Gastrocnemius medialis (tissue), 4 donors: ENCODE measurements around the gene FFAR4. TPM values are rescaled to one million over a fixed set of nuclear protein-coding genes. Genes with fewer than 3 reads are reported as not detected.
"Not testable (repeated sequence)": the region's sequence is repeated elsewhere in the genome, so short reads cannot be mapped to it uniquely, and the experiment has no call there.

ENCODE experiments used
- ATAC-seq, 2 donors: fragments of 150-250 bp; one replicate each; pipeline ENCODE4 v1.9.1; 2016
- DNase-seq, 2 donors: peaks; one replicate each; pipeline ENCODE4 v3.0.0-alpha.2; 2019
- H3K27ac ChIP-seq, 4 donors: fragments of 200-600 bp; sonication (generic); 1 replicate in 1 of 4; 2 replicates in 3 of 4; pipeline ENCODE4 v1.5.1; 2016 to 2018; ENCODE audit warnings: mild to moderate bottlenecking in 2 of 4, moderate library complexity in 1 of 4
- H3K27me3 ChIP-seq, 3 donors: fragments of 200-600 bp; sonication (generic) in 2 of 3; 1 replicate in 1 of 3; 2 replicates in 2 of 3; pipeline versions ENCODE4 v1.5.1 to v1.6.0; 2016 to 2019; ENCODE audit warnings: mild to moderate bottlenecking in 1 of 3, moderate library complexity in 1 of 3
- H3K36me3 ChIP-seq, 2 donors: fragments of 200-600 bp; sonication (generic) in 1 of 2; one replicate each; pipeline ENCODE4 v1.5.1; 2017 to 2018
- H3K4me1 ChIP-seq, 2 donors: fragments of 200-600 bp; sonication (generic) in 1 of 2; one replicate each; pipeline ENCODE4 v1.5.1; 2016 to 2017; ENCODE audit warnings: mild to moderate bottlenecking in 2 of 2
- H3K4me3 ChIP-seq, 4 donors: fragments of 200-600 bp; sonication (generic) in 3 of 4; 1 replicate in 1 of 4; 2 replicates in 3 of 4; pipeline ENCODE4 v1.5.1; 2016 to 2019; ENCODE audit warnings: mild to moderate bottlenecking in 2 of 4
- H3K9me3 ChIP-seq, 3 donors: fragments of 200-600 bp; sonication (generic) in 2 of 3; 1 replicate in 1 of 3; 2 replicates in 2 of 3; pipeline ENCODE4 v1.5.1; 2016 to 2019
- CTCF ChIP-seq, 5 experiments: fragments of 450-650 bp in 3 of 5; fragments of 200-600 bp in 2 of 5; sonication (generic) in 2 of 5; IDR thresholded peaks in 4 of 5; conservative IDR thresholded peaks in 1 of 5; 1 replicate in 4 of 5; 2 replicates in 1 of 5; pipeline ENCODE4 v1.5.1; 2016 to 2019; ENCODE audit warnings: antibody characterized with exemption in 5 of 5, mild to moderate bottlenecking in 3 of 5, moderate library complexity in 3 of 5
- POLR2A ChIP-seq, 2 donors: fragments of 450-650 bp; IDR thresholded peaks; one replicate each; pipeline ENCODE4 v1.6.1; 2017; ENCODE audit warnings: antibody characterized with exemption in 2 of 2, mild to moderate bottlenecking in 2 of 2, moderate library complexity in 2 of 2
- in situ Hi-C, 4 donors: fragments of 200-750 bp; cut with MboI; loops; one replicate each; pipeline versions ENCODE4 v1.15.0 to v1.8.0; 2017; ENCODE audit warnings: low sequenced_read_pairs in 4 of 4
- intact Hi-C: fragments of 100-400 bp; cut with DNase I; formaldehyde crosslinking; loops from one replicate; pipeline ENCODE4 v1.15.1; 2023; ENCODE audit warnings: low total_unique reads
- total RNA-seq, 4 donors: library from RNA; depleted of rRNA; stranded (reverse); fragments of >200 nt; gene quantifications; one replicate each; pipeline versions ENCODE4 v1.1.0 to v1.2.3, GENCODE V29; 2016

The FFAR4 gene
- total RNA-seq, 4 donors from 2014 or later: 0.10 to 0.17 TPM; not detected in 2

- no peak overlapping the region for H3K27ac ChIP-seq
- no peak for TF ChIP-seq POLR2A (IDR thresholded peaks at IDR 0.05)
- peak; percentile 23 to 65 (median 37) for TF ChIP-seq CTCF (IDR thresholded peaks at IDR 0.05 in 4 of 5, conservative IDR thresholded peaks at IDR 0.05 in 1 of 5)
- ATAC-seq: peak; percentile 74 to 82
- DNase-seq: peak in 1 of 2 donors; percentile 22
- H3K27me3 ChIP-seq: no peaks in the 10 kb centered on the region
- H3K9me3 ChIP-seq: no peaks in the 10 kb centered on the region
- in situ Hi-C loops: loop anchor here in 1 of 4 donors (10.0 kb wide), 1 partner anchor 133 kb away; no protein-coding TSS in a partner anchor
- H3K4me1 ChIP-seq: no peaks in the 10 kb centered on the region
- no peaks in the 10 kb centered on the region for H3K36me3 ChIP-seq
- intact Hi-C loops: no loop called here
- peak overlapping the region in 2 of 4 donors; percentile 17 to 40 for H3K4me3 ChIP-seq
These were observed 24.8 kb upstream of the FFAR4 start for GRCh38 chr10:93541402-93542357.

- no peaks in the 10 kb centered on the region for H3K27me3 ChIP-seq
- in situ Hi-C loops (loop anchor here in 1 of 4 donors (10.0 kb wide), 1 partner anchor 132 kb away; no protein-coding TSS in a partner anchor), intact Hi-C loops (no loop called here)
- H3K4me3 ChIP-seq: peak overlapping the region in 2 of 4 donors; percentile 17 to 40
- ATAC-seq (peak; percentile 36 to 47), DNase-seq (no peak)
- H3K27ac ChIP-seq: no peak overlapping the region
- no peaks in the 10 kb centered on the region for H3K36me3 ChIP-seq
- no peak for TF ChIP-seq POLR2A (IDR thresholded peaks at IDR 0.05)
- peak in 1 of 5 experiments; percentile 1 for TF ChIP-seq CTCF (IDR thresholded peaks at IDR 0.05 in 4 of 5, conservative IDR thresholded peaks at IDR 0.05 in 1 of 5)
- H3K9me3 ChIP-seq: no peaks in the 10 kb centered on the region
- H3K4me1 ChIP-seq: no peaks in the 10 kb centered on the region
These were observed 24.1 kb upstream of the FFAR4 start for GRCh38 chr10:93542358-93542791.

- in situ Hi-C loops: loop anchor here in 1 of 4 donors (10.0 kb wide), 1 partner anchor 128 kb away; no protein-coding TSS in a partner anchor
- H3K4me3 ChIP-seq, ATAC-seq, H3K36me3 ChIP-seq, H3K27me3 ChIP-seq, H3K4me1 ChIP-seq, DNase-seq, intact Hi-C loops, H3K9me3 ChIP-seq, H3K27ac ChIP-seq: not testable (repeated sequence)
These were observed 19.5 kb upstream of the FFAR4 start for GRCh38 chr10:93546995-93547394.

- no peak for TF ChIP-seq CTCF (IDR thresholded peaks at IDR 0.05 in 4 of 5, conservative IDR thresholded peaks at IDR 0.05 in 1 of 5)
- no peak for TF ChIP-seq POLR2A (IDR thresholded peaks at IDR 0.05)
- DNase-seq: no peak
- no peaks in the 10 kb centered on the region for H3K4me1 ChIP-seq
- H3K27ac ChIP-seq: no peak overlapping the region
- intact Hi-C loops: no loop called here
- H3K4me3 ChIP-seq: no peak overlapping the region
- H3K27me3 ChIP-seq: no peaks in the 10 kb centered on the region
- in situ Hi-C loops: loop anchor here in 1 of 4 donors (10.0 kb wide), 1 partner anchor 127 kb away; no protein-coding TSS in a partner anchor
- H3K9me3 ChIP-seq: no peaks in the 10 kb centered on the region
- H3K36me3 ChIP-seq: no peaks in the 10 kb centered on the region
- no peak for ATAC-seq
These were observed 18.9 kb upstream of the FFAR4 start for GRCh38 chr10:93547522-93547921.
